ENCODE measurements around the gene TMEM117.

TMEM117 gene

DNA sequence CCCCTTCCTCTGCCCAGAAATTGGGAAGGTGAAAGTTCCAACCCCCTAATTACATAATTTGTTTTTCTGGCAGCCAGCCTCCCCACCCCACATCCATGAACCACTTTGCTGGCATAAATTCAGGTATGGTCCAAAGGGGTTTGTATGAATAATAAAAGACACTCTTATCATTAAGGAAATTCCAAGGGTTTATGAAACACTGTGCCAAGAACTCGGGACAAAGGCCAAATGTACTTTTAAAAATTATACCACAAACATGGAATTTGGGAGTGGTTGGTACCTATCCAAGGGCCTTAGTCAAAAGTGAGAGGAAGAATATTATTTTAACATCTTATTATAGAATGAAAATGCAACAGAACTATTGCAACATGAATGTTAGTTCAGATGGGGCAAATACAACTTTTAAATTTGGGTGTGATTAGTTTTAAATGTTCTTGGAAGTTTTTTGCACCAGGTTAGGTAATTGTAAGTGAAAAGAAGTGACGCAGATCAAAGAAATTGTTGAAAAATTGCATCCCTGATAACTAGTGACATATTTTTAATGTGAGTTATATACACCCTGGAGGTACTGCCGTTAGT lies 217.8 kb downstream of the TMEM117 start:
- no peaks in the 10 kb centered on the region for H3K9me3 ChIP-seq
- no peaks in the 10 kb centered on the region for H3K4me1 ChIP-seq
- no peak overlapping the region for H3K4me2 ChIP-seq
- no peak overlapping the region for H3K9ac ChIP-seq
- H3K27ac ChIP-seq: no peak overlapping the region
- no peaks in the 10 kb centered on the region for H3K27me3 ChIP-seq
- no peaks in the 10 kb centered on the region for H3K36me3 ChIP-seq
- no peak for TF ChIP-seq Cebpa-rat (IDR thresholded peaks at IDR 0.05)
- no peaks in the 10 kb centered on the region for H4K20me1 ChIP-seq
- no peak overlapping the region for H3K4me3 ChIP-seq

GRCh38 chr12:44054281-44054680 lies 218.4 kb downstream of the TMEM117 start:
- no peaks in the 10 kb centered on the region for H3K27me3 ChIP-seq
- no peaks in the 10 kb centered on the region for H3K4me1 ChIP-seq
- H3K36me3 ChIP-seq: no peaks in the 10 kb centered on the region
- H3K4me3 ChIP-seq: no peak overlapping the region
- no peaks in the 10 kb centered on the region for H3K9me3 ChIP-seq
- H4K20me1 ChIP-seq: no peaks in the 10 kb centered on the region
- H3K4me2 ChIP-seq: no peak overlapping the region
- no peak overlapping the region for H3K9ac ChIP-seq
- no peak for TF ChIP-seq Cebpa-rat (IDR thresholded peaks at IDR 0.05)
- no peak overlapping the region for H3K27ac ChIP-seq

DNA sequence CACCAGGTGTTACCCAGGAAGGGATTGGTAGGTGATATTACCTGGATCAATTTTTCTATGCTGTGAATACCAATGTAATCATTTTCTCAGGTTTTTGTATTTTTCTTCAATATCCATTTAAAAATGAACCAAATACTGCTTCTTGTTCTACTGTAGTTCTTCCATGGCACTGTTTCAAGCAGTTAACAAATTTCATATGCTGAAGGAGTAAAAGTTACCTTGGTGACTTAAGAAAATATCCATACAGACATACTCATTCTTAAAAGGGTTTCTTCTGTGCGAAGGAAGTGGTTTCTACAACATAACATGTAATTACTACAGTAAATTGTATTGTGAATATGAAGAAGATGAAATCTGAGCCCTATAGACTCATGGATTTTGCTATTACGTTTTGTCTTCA lies 222.5 kb downstream of the TMEM117 start:
- Histone ChIP-seq H3K9ac (no peak overlapping the region), H3K27me3 (no peaks in the 10 kb centered on the region), H4K20me1 (no peaks in the 10 kb centered on the region), H3K4me1 (no peaks in the 10 kb centered on the region), H3K9me3 (no peaks in the 10 kb centered on the region), H3K27ac (no peak overlapping the region), H3K36me3 (no peaks in the 10 kb centered on the region), H3K4me2 (no peak overlapping the region), H3K4me3 (no peak overlapping the region)
- no peak for TF ChIP-seq Cebpa-rat (IDR thresholded peaks at IDR 0.05)

GRCh38 chr12:44059476-44059875 lies 223.6 kb downstream of the TMEM117 start:
- Histone ChIP-seq H3K4me2 (no peak overlapping the region), H3K9me3 (no peaks in the 10 kb centered on the region), H3K27ac (no peak overlapping the region), H3K9ac (no peak overlapping the region), H3K4me3 (no peak overlapping the region), H3K27me3 (no peaks in the 10 kb centered on the region), H3K4me1 (no peaks in the 10 kb centered on the region), H3K36me3 (no peaks in the 10 kb centered on the region), H4K20me1 (no peaks in the 10 kb centered on the region)
- no peak for TF ChIP-seq Cebpa-rat (IDR thresholded peaks at IDR 0.05)

- Histone ChIP-seq H4K20me1 (no peaks in the 10 kb centered on the region), H3K4me3 (no peak overlapping the region)
- TF ChIP-seq Cebpa-rat (IDR thresholded peaks at IDR 0.05): no peak
These were observed 227.8 kb downstream of the TMEM117 start for GRCh38 chr12:44063671-44064070.

DNA sequence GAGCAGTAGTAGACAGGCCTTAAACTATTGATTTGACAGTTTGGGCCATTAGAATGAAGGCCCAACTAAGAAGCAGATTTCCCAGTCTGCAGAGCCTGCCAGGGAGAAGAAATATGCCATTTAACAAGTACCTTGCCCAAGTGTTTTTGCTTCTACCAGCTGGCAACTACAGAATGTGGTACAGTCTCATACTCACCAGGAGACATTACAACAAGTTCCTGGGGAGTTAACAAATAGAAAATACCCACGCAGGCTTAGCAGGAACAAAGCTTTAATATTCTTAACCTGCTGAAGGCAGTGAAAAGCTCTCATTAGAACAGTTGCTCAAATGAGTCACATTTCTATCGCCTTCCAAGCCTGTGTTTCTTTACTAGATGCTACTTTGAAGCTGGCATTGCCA lies 241.0 kb downstream of the TMEM117 start:
- H3K4me1 ChIP-seq: no peaks in the 10 kb centered on the region
- no peak overlapping the region for H3K27ac ChIP-seq
- no peaks in the 10 kb centered on the region for H3K27me3 ChIP-seq
- H4K20me1 ChIP-seq: no peaks in the 10 kb centered on the region
- no peaks in the 10 kb centered on the region for H3K9me3 ChIP-seq
- no peak for TF ChIP-seq Cebpa-rat (IDR thresholded peaks at IDR 0.05)
- H3K36me3 ChIP-seq: no peaks in the 10 kb centered on the region
- no peak overlapping the region for H3K4me3 ChIP-seq
- no peak overlapping the region for H3K4me2 ChIP-seq
- H3K9ac ChIP-seq: no peak overlapping the region

More at GRCh38 chr12:44063671-44064070, 227.8 kb downstream of the TMEM117 start:
- H3K9ac ChIP-seq: no peak overlapping the region
- H3K27me3 ChIP-seq: no peaks in the 10 kb centered on the region
- no peak overlapping the region for H3K4me2 ChIP-seq
- H3K36me3 ChIP-seq: no peaks in the 10 kb centered on the region
- no peak overlapping the region for H3K27ac ChIP-seq
- no peaks in the 10 kb centered on the region for H3K4me1 ChIP-seq
- H3K9me3 ChIP-seq: no peaks in the 10 kb centered on the region

DNA sequence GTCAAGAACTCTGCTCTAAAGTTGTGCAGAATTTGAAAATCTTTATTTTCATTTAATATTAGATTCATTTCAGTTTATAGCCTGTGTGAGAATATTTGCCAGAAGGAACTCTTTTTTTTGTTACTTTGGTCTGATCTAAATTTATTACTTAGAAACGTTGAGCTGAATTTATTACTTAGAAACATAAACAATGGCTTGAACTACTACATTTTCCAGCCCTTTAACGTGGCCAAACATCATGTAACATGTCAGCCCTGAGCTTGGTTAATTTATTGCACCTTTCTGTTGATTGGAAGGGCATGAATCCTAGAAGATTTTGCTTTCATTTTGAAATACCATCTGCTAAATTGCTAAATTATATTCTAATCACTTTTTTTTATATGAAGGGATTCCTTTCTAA lies 241.4 kb downstream of the TMEM117 start:
- Histone ChIP-seq H3K9ac (no peak overlapping the region), H3K27me3 (no peaks in the 10 kb centered on the region), H4K20me1 (no peaks in the 10 kb centered on the region), H3K4me3 (no peak overlapping the region), H3K36me3 (no peaks in the 10 kb centered on the region), H3K27ac (no peak overlapping the region), H3K9me3 (no peaks in the 10 kb centered on the region), H3K4me2 (no peak overlapping the region), H3K4me1 (no peaks in the 10 kb centered on the region)
- no peak for TF ChIP-seq Cebpa-rat (IDR thresholded peaks at IDR 0.05)

GRCh38 chr12:44078273-44078672 lies 242.4 kb downstream of the TMEM117 start:
- TF ChIP-seq Cebpa-rat (IDR thresholded peaks at IDR 0.05): no peak
- H3K27ac ChIP-seq: no peak overlapping the region
- no peaks in the 10 kb centered on the region for H3K9me3 ChIP-seq
- H3K27me3 ChIP-seq: no peaks in the 10 kb centered on the region
- H3K4me1 ChIP-seq: no peaks in the 10 kb centered on the region
- H3K9ac ChIP-seq: no peak overlapping the region
- H4K20me1 ChIP-seq: no peaks in the 10 kb centered on the region
- H3K36me3 ChIP-seq: no peaks in the 10 kb centered on the region
- no peak overlapping the region for H3K4me2 ChIP-seq
- no peak overlapping the region for H3K4me3 ChIP-seq

DNA sequence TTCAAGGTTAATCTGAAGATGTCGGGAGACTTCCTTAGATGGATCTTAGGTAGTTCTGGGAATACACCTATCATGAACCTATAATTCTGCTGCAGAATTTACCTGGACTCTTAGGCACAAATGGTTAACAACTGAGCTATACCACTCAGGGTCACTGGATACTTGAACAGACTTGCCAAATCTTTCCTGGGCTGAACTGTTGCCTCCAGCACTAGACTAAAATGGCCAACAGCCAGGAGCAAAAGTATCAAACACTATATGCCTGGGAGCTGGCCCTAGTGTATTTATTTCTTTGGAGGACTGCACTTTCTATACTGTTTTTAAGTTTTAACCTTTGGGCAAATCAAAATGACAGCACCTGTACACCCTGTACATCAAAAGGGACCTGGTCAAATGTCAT lies 252.8 kb downstream of the TMEM117 start:
- Histone ChIP-seq H3K36me3 (no peaks in the 10 kb centered on the region), H3K27ac (no peak overlapping the region), H3K4me3 (no peak overlapping the region), H3K4me2 (no peak overlapping the region), H3K9me3 (peaks cover 5% of the 10 kb centered on the region), H3K27me3 (no peaks in the 10 kb centered on the region), H4K20me1 (no peaks in the 10 kb centered on the region), H3K4me1 (no peaks in the 10 kb centered on the region), H3K9ac (no peak overlapping the region)
- TF ChIP-seq Cebpa-rat (IDR thresholded peaks at IDR 0.05): no peak

DNA sequence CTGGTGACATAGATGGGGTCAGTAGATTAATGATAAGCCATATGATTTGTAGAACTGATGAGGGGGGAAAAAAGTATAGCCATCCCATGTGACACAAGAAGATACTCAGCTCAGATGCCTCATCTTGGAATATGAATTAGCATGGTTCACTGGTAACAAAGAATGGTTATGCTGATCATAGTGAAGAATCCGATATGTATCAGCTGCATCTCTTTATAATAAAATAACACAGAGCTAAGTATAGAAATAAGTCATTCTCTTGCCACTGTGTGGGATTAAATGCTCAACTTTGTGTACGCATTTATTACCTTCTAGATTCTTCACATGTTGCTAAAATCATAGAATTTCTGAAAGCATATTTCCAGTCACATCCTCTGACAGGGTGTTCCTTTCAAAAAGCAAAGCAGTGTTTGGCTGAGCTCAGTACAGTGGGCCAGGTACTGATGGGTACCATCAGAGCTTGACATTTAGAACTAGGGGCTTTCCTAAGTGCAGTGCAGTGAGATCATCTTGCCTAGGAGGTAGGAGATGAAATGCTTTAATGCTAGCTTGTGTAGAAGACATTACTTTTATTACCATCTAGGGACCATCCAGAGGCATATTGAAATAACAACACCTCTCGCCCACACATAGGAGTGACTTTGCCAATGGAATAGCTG lies 256.2 kb downstream of the TMEM117 start:
- no peak overlapping the region for H3K9ac ChIP-seq
- TF ChIP-seq Cebpa-rat (IDR thresholded peaks at IDR 0.05): no peak
- no peak overlapping the region for H3K27ac ChIP-seq
- H3K4me1 ChIP-seq: no peaks in the 10 kb centered on the region
- no peak overlapping the region for H3K4me2 ChIP-seq
- H3K9me3 ChIP-seq: peaks cover 5% of the 10 kb centered on the region
- H3K27me3 ChIP-seq: no peaks in the 10 kb centered on the region
- H3K36me3 ChIP-seq: no peaks in the 10 kb centered on the region
- H4K20me1 ChIP-seq: no peaks in the 10 kb centered on the region
- no peak overlapping the region for H3K4me3 ChIP-seq

All from BLaER1 (cell line).